IgD-negative memory B cell (primary cell): ENCODE measurements around the gene EIF4A3. TPM values are rescaled to one million over a fixed set of nuclear protein-coding genes. Genes with fewer than 3 reads are reported as not detected.

Source experiments
- H3K27ac Mint-ChIP-seq, 3 donors: one replicate each; pipeline ENCODE4 v1.8.0; 2020 to 2022; ENCODE audit warnings: mild to moderate bottlenecking in 3 of 3, mixed read lengths in 3 of 3, moderate library complexity in 1 of 3
- H3K27me3 Mint-ChIP-seq: one replicate; pipeline ENCODE4 v1.8.0; 2021; ENCODE audit warnings: mixed read lengths
- H3K36me3 Mint-ChIP-seq: one replicate; pipeline ENCODE4 v1.8.0; 2020; ENCODE audit warnings: mild to moderate bottlenecking, mixed read lengths
- H3K4me1 Mint-ChIP-seq, 3 donors: one replicate each; pipeline ENCODE4 v1.8.0; 2020 to 2022; ENCODE audit warnings: mixed read lengths in 3 of 3, mild to moderate bottlenecking in 1 of 3
- H3K4me3 Mint-ChIP-seq, 4 donors: one replicate each; pipeline ENCODE4 v1.8.0; 2020 to 2022; ENCODE audit warnings: mild to moderate bottlenecking in 4 of 4, mixed read lengths in 4 of 4, moderate library complexity in 3 of 4
- H3K9me3 Mint-ChIP-seq, 3 donors: one replicate each; pipeline ENCODE4 v1.8.0; 2020 to 2021; ENCODE audit warnings: mixed read lengths in 3 of 3, mild to moderate bottlenecking in 1 of 3
- polyA plus RNA-seq: library from polyadenylated mRNA; unstranded; fragments of 300-500 nt; fragmentation: Illumina TruSeq; gene quantifications from one replicate; pipeline ENCODE4 v1.2.3, GENCODE V29; 2021

EIF4A3 gene
- polyA plus RNA-seq, 1 donor from 2014 or later, result 71.0 TPM

DNA sequence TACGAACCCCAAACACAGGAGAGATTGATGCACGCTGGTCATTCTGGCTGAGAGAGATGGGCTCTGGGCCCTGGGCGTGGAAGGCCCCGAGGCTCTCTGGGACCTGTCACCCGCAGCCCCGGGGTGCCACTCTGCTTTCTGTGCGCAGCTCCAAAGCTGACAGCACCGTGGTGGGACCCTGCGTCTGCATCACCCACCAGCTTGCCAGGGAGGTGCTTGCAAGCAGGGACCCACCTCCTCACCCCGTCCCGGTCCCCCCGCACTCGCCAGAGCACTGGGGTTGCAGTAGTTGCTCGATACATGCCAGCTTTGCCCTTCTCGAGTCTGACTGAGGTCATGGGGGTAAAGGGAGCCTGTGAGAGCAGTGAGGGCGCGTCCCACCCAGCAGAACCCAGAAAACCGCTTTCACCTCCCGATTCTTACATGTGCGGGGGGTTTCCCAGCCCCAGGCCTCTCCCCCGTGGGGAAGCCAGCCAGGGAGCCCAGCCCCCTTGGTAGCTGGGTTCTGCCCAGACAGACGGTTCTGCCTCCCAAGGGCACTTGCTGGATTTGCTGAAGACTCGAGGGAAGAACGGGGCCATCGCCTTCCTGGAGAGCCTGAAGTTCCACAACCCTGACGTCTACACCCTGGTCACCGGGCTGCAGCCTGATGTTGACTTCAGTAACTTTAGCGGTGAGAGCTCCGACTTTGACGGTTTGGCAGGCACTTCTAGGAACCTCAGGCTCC lies 35.4 kb upstream of the EIF4A3 start:
- peaks cover 0 to 2% (median 0%) of the 10 kb centered on the region in 3 donors for H3K9me3 Mint-ChIP-seq
- no peaks in the 10 kb centered on the region for H3K4me1 Mint-ChIP-seq
- H3K27ac Mint-ChIP-seq, result no peak overlapping the region
- peaks cover 12% of the 10 kb centered on the region for H3K27me3 Mint-ChIP-seq
- no peak overlapping the region for H3K4me3 Mint-ChIP-seq
- H3K36me3 Mint-ChIP-seq, result peaks cover 2% of the 10 kb centered on the region

DNA sequence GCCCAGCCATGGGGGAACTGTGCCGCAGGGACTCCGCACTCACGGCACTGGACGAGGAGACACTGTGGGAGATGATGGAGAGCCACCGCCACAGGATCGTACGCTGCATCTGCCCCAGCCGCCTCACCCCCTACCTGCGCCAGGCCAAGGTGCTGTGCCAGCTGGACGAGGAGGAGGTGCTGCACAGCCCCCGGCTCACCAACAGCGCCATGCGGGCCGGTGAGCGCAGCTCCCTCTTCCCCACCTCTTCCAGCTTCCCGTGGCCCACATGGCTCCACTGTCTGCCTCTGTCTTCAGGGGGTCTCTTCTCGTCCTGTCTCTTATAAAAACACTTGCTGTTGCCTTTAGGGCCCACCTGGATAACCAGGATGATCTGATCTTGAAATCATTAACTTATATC lies 34.5 kb upstream of the EIF4A3 start:
- peaks cover 2% of the 10 kb centered on the region for H3K36me3 Mint-ChIP-seq
- H3K4me1 Mint-ChIP-seq, result no peaks in the 10 kb centered on the region
- H3K27ac Mint-ChIP-seq, result no peak overlapping the region
- peaks cover 12% of the 10 kb centered on the region for H3K27me3 Mint-ChIP-seq
- H3K9me3 Mint-ChIP-seq, result peaks cover 0 to 2% (median 0%) of the 10 kb centered on the region in 3 donors
- no peak overlapping the region for H3K4me3 Mint-ChIP-seq

DNA sequence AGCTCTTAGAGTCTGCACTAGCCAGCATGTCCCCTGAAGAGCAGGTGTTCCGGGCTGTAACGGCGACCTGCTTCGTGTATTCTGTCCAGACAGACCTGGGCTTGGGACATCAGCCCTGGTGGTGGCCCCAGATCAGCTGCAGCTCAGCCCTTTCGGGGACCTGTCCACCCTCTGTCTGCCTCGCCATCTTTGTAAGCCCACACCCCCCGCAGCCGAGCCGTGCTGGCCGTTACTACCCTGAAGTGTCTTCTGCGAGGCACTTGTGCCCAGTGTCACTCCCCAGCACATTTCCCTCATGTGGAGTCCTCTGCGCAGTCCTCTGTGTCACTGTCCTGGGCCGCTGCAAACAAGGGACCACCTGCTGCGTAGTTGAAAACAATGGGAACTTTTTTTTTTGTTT lies 33.3 kb upstream of the EIF4A3 start:
- H3K27me3 Mint-ChIP-seq, result peaks cover 7% of the 10 kb centered on the region
- H3K9me3 Mint-ChIP-seq, result peaks cover 0 to 2% (median 0%) of the 10 kb centered on the region in 3 donors
- H3K4me3 Mint-ChIP-seq, result no peak overlapping the region
- peaks cover 2% of the 10 kb centered on the region for H3K36me3 Mint-ChIP-seq
- H3K4me1 Mint-ChIP-seq, result no peaks in the 10 kb centered on the region
- peak overlapping the region in 1 of 3 donors; percentile 39 for H3K27ac Mint-ChIP-seq

DNA sequence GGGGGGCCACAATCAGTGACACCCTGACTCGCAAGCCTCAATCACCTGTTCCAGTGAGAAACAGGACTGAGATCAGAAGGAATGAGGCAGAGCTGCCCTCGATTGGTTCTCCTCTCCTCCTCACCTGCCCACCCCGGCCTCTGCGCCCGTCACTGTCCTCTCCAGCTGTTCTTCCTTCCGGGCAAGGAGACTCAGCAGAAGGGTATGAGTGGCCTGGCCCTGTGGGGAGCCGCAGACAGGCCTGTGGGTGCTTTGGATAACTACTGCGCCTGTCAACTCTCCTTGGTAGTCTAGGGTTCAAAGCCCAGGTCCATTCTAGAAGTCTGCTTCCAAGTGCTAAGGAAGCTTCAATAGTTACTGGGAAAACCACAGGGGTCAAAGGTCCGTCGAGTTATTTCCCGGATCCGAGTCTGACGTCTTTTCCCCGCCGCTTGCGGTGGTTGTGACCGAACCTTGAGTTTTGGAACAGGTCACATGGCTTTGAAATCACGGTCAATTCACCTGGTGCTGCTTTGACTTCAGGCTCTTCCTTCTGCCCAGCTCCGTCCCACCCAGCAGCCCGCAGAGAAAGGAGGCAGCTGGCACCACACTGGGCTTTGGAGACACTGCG lies 31.2 kb upstream of the EIF4A3 start:
- H3K27ac Mint-ChIP-seq, result no peak overlapping the region
- peaks cover 0 to under 1% (median 0%) of the 10 kb centered on the region in 3 donors for H3K9me3 Mint-ChIP-seq
- peaks cover 7% of the 10 kb centered on the region for H3K27me3 Mint-ChIP-seq
- H3K4me1 Mint-ChIP-seq, result no peaks in the 10 kb centered on the region
- H3K4me3 Mint-ChIP-seq, result no peak overlapping the region
- no peaks in the 10 kb centered on the region for H3K36me3 Mint-ChIP-seq

DNA sequence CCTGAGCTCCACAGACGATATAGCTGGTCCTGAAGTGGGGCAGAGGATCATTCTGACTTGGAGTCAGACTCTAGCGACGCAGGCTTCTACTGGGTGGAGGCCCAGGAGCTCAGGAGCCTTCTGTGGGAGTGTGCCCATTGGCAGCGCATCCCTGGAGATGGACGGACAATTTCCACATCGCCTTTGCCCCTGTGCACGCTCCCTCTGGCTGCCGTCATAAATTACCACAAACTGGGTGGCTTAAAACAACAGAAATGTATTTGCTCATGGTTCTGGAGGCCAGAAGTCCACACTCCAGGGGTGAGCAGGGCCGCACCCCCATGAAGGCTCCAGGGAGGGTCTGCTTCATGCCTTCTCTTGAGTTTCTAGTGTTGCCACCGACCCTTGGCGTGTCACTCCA lies 29.8 kb upstream of the EIF4A3 start:
- no peak overlapping the region for H3K27ac Mint-ChIP-seq
- H3K4me3 Mint-ChIP-seq, result no peak overlapping the region
- peaks cover 0 to 2% (median 0%) of the 10 kb centered on the region in 3 donors for H3K9me3 Mint-ChIP-seq
- H3K4me1 Mint-ChIP-seq, result no peaks in the 10 kb centered on the region
- H3K36me3 Mint-ChIP-seq, result no peaks in the 10 kb centered on the region
- peaks cover 6% of the 10 kb centered on the region for H3K27me3 Mint-ChIP-seq

DNA sequence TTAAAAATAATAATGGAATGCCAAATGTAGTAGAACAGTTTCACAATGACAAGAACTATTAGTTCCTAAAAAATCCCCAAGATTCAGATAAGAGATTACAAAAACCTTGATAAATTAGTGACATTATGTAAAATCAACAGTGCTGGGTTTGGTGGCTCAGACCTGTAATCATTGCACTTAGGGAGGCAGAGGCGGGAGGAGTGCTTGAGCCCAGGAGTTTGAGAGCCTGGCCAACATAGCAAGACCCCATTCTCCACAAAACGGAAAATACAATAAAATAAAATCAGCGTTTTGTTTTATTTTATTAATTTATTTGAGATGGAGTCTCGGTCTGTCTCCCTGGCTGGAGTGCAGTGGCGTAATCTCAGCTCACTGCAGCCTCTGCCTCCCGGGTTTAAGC lies 27.0 kb upstream of the EIF4A3 start:
- no peaks in the 10 kb centered on the region for H3K27me3 Mint-ChIP-seq
- no peak overlapping the region for H3K27ac Mint-ChIP-seq
- no peaks in the 10 kb centered on the region for H3K36me3 Mint-ChIP-seq
- H3K9me3 Mint-ChIP-seq, result peaks cover 0 to 3% (median 2%) of the 10 kb centered on the region in 3 donors
- no peaks in the 10 kb centered on the region for H3K4me1 Mint-ChIP-seq
- H3K4me3 Mint-ChIP-seq, result no peak overlapping the region

DNA sequence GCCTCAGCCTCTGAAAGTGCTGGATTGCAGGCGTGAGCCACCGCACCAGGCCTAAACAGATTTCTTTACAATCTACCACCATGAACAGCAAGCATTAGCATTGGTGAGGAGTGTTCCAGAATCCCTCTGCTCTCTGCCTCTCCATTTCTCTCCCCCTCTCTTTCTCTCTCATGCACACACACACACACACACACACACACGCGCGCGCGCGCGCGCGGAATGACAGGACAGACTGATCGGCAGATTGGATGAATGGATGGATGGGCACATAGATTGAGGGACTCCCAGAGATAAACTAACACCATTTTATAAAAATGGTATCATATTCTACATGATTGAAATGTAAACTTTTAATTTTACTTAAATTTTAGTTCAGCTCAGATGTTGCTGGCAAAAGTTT lies 26.2 kb upstream of the EIF4A3 start:
- peaks cover 0 to 4% (median 2%) of the 10 kb centered on the region in 3 donors for H3K9me3 Mint-ChIP-seq
- H3K36me3 Mint-ChIP-seq, result no peaks in the 10 kb centered on the region
- no peaks in the 10 kb centered on the region for H3K27me3 Mint-ChIP-seq
- no peak overlapping the region for H3K4me3 Mint-ChIP-seq
- H3K27ac Mint-ChIP-seq, result no peak overlapping the region
- no peaks in the 10 kb centered on the region for H3K4me1 Mint-ChIP-seq

DNA sequence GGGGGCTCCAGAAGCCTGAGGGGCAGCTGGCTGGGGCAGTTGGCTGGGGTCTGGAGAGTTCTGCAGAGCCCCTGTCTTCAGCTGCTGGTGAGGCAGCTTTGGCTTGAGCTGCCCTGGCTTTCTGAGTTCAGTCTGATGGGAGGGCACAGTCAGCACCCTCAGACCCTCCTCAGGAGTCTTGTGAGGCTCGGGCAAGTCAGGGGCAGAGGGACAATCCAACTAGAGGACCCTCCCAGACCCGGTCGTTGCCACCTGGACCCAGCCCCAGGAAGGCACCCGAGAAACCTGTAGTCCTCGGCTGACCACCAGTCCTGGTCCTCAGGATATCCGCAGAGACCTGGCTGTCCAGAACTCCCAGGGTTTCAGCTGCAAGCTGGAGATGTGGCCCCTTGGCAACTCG lies 24.8 kb upstream of the EIF4A3 start:
- Mint-ChIP-seq H3K4me3 (no peak overlapping the region), H3K36me3 (no peaks in the 10 kb centered on the region), H3K4me1 (no peaks in the 10 kb centered on the region), H3K9me3 (peaks cover 0 to 4% (median 2%) of the 10 kb centered on the region in 3 donors), H3K27ac (no peak overlapping the region), H3K27me3 (peaks cover 2% of the 10 kb centered on the region)

DNA sequence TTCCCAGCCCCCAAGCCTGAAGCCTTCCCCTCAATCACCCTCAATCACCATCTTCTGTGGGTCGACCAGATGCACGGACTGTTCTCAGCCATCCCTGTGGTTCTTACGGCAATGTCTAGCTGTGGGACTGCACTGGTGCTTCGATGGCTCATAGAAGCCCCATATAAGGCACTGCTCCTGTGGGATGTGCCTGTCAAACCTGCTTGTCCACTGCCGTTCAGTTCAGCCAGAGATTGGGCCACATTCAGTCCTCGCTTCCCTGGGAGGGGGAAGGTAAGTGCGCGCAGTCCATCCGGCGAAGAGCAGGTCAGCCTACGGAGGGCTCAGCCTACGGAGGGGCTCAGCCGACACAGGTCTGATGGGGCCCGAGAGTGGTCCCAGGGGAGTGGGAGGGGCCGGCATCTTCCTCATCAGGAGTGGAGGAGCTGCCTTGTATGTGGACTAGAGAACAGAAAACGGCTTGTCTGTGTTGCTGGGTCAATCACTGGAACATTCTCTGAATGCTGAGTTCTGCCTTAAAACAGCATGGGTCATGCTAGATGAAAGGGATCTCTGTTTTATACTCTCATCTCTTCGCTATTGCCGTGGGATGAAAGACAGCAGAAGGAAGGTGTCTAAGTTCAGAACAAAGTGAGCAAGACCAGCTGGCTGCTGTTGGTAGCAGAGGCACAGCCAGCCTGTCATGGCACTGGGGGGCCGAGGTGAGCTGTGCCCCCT lies 23.0 kb upstream of the EIF4A3 start, which contains the start of gene CARD14:
TSS of gene CARD14 (plus strand) at position 247 of the 717 bp plus-strand sequence. CDS start 11,409 bp downstream, outside the sequence.
- Mint-ChIP-seq H3K27ac (no peak within 1 kb of the TSS), H3K4me1 (no peaks in the 10 kb centered on the region), H3K4me3 (peak within 1 kb of the TSS in 1 of 4 donors; percentile 41), H3K27me3 (peaks cover 2% of the 10 kb centered on the region), H3K36me3 (no peaks in the 10 kb centered on the region), H3K9me3 (peaks cover 0 to 4% (median 2%) of the 10 kb centered on the region in 3 donors)

DNA sequence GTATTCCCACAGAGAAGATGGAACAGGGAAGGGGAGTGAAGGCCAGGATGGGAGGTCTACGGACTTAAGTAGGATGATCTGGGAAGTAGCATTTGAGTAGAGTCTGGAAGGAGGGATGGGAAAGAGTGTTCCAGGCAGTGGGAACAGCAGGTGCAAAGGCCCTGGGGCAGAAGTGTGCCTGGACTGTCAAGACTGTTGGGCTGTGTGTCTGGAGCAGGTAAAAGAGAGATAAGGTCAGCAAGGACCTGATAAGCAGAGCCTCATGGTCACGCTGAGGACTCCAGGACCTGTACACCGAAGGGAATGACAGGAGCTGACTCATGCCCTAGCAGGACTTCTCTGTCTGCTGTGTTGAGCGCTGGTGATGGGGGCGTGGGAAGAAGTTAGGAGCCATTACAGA lies 22.2 kb upstream of the EIF4A3 start:
- peak overlapping the region in 1 of 4 donors; percentile 41 for H3K4me3 Mint-ChIP-seq
- peaks cover 2% of the 10 kb centered on the region for H3K27me3 Mint-ChIP-seq
- no peaks in the 10 kb centered on the region for H3K36me3 Mint-ChIP-seq
- peaks cover 0 to 4% (median 2%) of the 10 kb centered on the region in 3 donors for H3K9me3 Mint-ChIP-seq
- no peak overlapping the region for H3K27ac Mint-ChIP-seq
- H3K4me1 Mint-ChIP-seq, result no peaks in the 10 kb centered on the region

DNA sequence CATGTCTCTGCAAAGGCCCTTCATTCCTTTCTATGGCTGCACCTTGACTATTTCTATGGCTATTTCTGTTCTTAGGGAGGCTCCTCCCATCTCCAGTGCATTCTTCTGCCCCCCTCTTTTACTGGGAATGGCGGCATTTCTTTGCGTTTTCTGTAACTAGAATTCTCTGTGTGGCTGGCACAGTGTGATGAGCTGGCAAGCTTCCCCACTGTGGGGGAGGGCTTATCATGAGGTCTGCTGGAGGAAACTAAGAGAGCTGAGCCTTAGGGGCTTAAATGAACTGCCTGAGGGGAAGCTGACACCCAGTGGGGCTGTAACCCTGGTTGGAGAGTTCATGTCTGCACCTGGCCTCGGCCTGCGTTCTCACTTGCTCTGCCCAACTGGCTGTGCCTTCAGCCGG lies 21.4 kb upstream of the EIF4A3 start:
- Mint-ChIP-seq H3K27ac (no peak overlapping the region), H3K9me3 (peaks cover 0 to 4% (median 2%) of the 10 kb centered on the region in 3 donors), H3K4me1 (no peaks in the 10 kb centered on the region), H3K27me3 (peaks cover 5% of the 10 kb centered on the region), H3K36me3 (no peaks in the 10 kb centered on the region), H3K4me3 (no peak overlapping the region)

DNA sequence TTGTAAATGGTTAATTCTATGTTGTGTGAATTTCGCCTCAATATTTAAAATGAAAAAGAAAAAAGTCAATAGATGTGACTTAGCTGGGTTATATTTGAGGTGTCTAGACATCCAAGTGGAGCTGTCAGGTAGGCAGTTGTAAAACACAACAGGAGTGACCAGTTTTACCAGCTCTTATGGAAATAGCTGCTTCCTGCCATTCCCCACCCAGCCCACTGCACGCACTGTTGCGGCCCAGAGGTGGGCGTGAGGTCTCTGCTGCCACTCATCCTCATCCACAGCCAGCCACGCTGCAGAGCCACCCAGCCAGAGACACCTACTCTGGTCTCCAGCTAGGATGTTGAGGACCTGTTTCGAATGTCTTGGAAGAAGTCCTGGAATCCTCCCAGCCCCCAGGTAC lies 19.5 kb upstream of the EIF4A3 start:
- Mint-ChIP-seq H3K4me3 (no peak overlapping the region), H3K9me3 (peaks cover 0 to 4% (median 0%) of the 10 kb centered on the region in 3 donors), H3K27ac (no peak overlapping the region), H3K4me1 (peaks cover 0 to 1% (median 0%) of the 10 kb centered on the region in 3 donors), H3K36me3 (no peaks in the 10 kb centered on the region), H3K27me3 (peaks cover 11% of the 10 kb centered on the region)

DNA sequence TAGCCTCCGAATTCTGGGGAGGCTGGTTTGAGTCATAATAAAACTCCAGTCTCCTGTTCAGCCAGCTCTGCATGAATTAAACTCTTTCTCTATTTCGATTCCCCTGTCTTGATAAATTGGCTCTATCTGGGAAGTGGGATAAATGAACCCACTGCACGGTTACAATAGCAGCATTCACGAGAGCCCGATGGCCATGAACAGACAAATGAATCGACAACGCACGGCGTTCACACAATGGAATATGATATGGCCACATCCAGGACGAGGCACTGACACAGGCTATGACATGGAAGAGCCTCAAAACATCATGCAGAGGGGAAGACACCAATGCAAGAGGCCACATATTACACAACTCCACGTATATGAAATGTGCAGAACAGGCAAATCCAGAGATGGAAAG lies 17.3 kb upstream of the EIF4A3 start:
- Mint-ChIP-seq H3K9me3 (peaks cover 0 to 4% (median 0%) of the 10 kb centered on the region in 3 donors), H3K4me3 (peak overlapping the region in 2 of 4 donors; percentile 16 to 73), H3K27ac (no peak overlapping the region), H3K36me3 (no peaks in the 10 kb centered on the region), H3K27me3 (peaks cover 20% of the 10 kb centered on the region), H3K4me1 (peaks cover 0 to 1% (median 0%) of the 10 kb centered on the region in 3 donors)

DNA sequence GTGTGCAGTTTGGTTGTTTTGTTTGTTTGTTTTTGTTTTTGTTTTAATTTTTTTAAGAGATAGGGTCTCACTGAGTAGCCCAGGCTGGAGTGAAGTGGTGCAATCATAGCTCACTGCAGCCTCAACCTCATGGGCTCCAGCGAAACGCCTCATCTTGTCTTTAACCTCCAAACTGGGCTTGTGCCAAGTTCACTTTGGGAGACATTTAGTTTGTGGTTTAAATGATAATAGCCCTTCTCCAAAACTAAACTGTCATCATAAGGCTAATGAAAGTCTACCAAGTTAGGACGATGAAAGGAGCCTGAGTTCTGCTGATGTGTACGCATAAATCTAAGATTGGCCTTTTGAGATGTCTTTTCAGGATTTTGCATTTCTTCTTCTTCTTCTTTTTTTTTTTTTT lies 16.4 kb upstream of the EIF4A3 start:
- H3K9me3 Mint-ChIP-seq, result no peaks in the 10 kb centered on the region
- peaks cover 20% of the 10 kb centered on the region for H3K27me3 Mint-ChIP-seq
- peaks cover 0 to 1% (median 0%) of the 10 kb centered on the region in 3 donors for H3K4me1 Mint-ChIP-seq
- H3K4me3 Mint-ChIP-seq, result no peak overlapping the region
- no peaks in the 10 kb centered on the region for H3K36me3 Mint-ChIP-seq
- no peak overlapping the region for H3K27ac Mint-ChIP-seq

DNA sequence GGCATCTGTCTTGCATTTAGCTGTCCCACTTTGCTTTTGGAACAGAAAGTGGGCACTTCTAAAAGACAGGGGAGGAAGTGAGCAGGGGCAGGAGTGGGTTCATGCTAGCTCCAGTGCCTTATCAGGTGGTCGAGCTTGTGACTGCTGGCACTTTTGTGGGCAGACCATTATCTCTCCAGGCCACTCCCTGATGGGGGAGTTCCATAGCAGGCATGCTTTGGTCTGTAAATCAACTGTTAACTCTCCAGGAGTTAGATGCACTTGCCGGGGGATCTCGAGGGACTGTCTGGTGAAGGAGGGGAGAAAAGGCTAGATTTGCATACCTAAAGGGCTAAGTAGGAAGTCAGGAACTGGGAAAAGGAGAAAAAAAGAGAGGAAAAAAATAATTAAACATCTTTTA lies 13.6 kb upstream of the EIF4A3 start:
- peaks cover 18% of the 10 kb centered on the region for H3K27me3 Mint-ChIP-seq
- no peak overlapping the region for H3K4me3 Mint-ChIP-seq
- peaks cover 0 to 1% (median 0%) of the 10 kb centered on the region in 3 donors for H3K4me1 Mint-ChIP-seq
- H3K9me3 Mint-ChIP-seq, result peaks cover 0 to 5% (median 0%) of the 10 kb centered on the region in 3 donors
- no peak overlapping the region for H3K27ac Mint-ChIP-seq
- no peaks in the 10 kb centered on the region for H3K36me3 Mint-ChIP-seq
